AG04449 (cell line): Measurements from ENCODE around the gene POLR1B.

Experiments
- CTCF ChIA-PET: fragments of 350-600 bp; formaldehyde crosslinking; extraction: SDS; loops from one replicate; lab custom pipeline; 2021; ENCODE audit warnings: antibody characterized with exemption; lab: Yijun Ruan, JAX
- POLR2A ChIA-PET: fragments of 400-600, 350-600 bp; formaldehyde crosslinking; extraction: SDS; loops from one replicate; lab custom pipeline; 2020; ENCODE audit warnings: antibody characterized with exemption, inconsistent platforms; lab: Yijun Ruan, JAX
- DNase-seq: peaks from one replicate; pipeline ENCODE4 v3.0.0-alpha.2; 2010; ENCODE audit warnings: low read depth, low spot score
- H3K4me3 ChIP-seq: 2 replicates; pipeline ENCODE4 v1.5.1; 2011; ENCODE audit warnings: low read depth, mild to moderate bottlenecking, control low read depth, low read length
- CTCF ChIP-seq: IDR thresholded peaks from one replicate; pipeline ENCODE4 v1.5.1; 2011; ENCODE audit warnings: mild to moderate bottlenecking, moderate library complexity, low read length, control low read depth, inconsistent platforms; ENCODE audit not compliant: insufficient read depth; ENCODE audit errors: missing control alignments

Gene POLR1B

GRCh38 chr2:112600634-112601033, 58.4 kb downstream of the POLR1B start:
- no peak for TF ChIP-seq CTCF
- no peak overlapping the region for H3K4me3 ChIP-seq
- DNase-seq = no peak
- ChIA-PET POLR2A (no interaction called here), CTCF (interaction anchor here (0.7 to 18.8 kb wide), 42 partner anchors 9 to 358 kb away, joined by 3 to 410 read pairs (median 7); partner anchors contain the start of genes CHCHD5, NT5DC4 and SLC20A1)

DNA sequence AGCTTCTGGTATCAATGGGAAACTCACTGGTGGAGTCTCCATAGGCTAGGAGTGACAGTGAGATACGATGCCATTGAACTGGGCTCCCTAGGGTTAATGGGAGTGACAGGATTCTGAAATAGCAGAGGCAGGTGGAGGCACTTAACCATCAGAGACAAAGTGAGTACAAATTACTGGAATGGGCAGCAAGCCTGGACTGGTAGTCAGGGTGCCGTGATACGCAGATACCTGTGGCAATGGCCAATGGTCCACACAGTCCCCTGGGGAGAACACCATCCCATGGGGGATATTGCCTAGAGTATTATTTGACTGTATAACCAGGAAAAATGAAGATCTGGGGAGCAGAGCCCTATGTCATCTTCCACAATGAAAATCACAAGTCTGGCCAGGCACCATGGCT, 59.5 kb downstream of the POLR1B start:
- POLR2A ChIA-PET = no interaction called here
- TF ChIP-seq CTCF = no peak
- DNase-seq = no peak
- H3K4me3 ChIP-seq = no peak overlapping the region
- CTCF ChIA-PET = interaction anchor here (1.0 to 18.8 kb wide), 8 partner anchors 13 to 353 kb away, joined by 3 to 410 read pairs (median 28); partner anchors contain the start of genes CHCHD5 and NT5DC4

- ChIA-PET CTCF (interaction anchor here (1.6 to 18.8 kb wide), 5 partner anchors 17 to 124 kb away, joined by 4 to 410 read pairs (median 58); partner anchors contain the start of genes CHCHD5 and NT5DC4), POLR2A (no interaction called here)
- no peak overlapping the region for H3K4me3 ChIP-seq
- no peak for DNase-seq
- no peak for TF ChIP-seq CTCF
Measured at GRCh38 chr2:112602917-112603316, 60.7 kb downstream of the POLR1B start.

DNA sequence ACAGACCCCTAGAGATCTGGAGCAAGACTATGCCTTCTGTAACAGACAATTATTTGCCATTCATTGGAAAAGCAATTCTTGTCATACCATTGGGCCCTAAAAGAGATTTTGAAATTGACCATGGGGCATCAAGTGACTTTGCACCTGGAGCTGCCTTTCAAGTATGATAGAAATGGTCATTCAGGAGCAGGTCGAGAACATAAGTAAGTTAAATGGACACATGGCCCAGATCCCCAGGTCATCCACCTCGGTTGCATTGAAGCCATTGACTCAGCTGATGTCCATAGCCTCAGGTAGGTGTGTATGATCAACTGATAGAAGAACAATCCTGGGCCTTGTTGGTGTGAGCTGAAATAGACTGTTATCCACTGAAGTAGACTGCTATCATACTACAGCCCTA, 61.5 kb downstream of the POLR1B start:
- TF ChIP-seq CTCF = no peak
- no peak overlapping the region for H3K4me3 ChIP-seq
- POLR2A ChIA-PET = no interaction called here
- DNase-seq = no peak
- CTCF ChIA-PET = interaction anchor here (0.8 to 18.8 kb wide), 7 partner anchors 15 to 145 kb away, joined by 3 to 410 read pairs (median 5); partner anchors contain the start of genes CHCHD5 and NT5DC4

DNA sequence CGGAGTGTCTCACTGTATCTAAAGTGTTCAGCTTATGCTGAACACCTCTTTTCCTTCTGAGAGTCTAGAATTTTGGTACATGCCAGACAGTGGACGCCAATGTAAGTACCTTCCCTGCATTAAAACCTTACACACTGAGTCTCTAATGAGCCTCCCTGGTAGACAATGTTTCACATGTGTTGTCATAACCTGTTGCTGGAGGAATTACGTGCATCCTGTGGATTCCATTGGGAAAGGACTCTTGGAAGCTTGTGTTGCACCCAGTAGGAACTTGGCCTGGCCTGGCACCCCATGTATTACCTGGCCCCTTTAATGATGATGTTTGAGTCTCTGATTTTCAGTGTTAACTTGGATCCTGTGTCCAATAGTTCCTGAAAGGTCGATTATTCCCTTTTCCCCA, 62.7 kb downstream of the POLR1B start:
- H3K4me3 ChIP-seq = no peak overlapping the region
- no peak for DNase-seq
- POLR2A ChIA-PET = no interaction called here
- TF ChIP-seq CTCF = no peak
- CTCF ChIA-PET = interaction anchor here (0.8 to 18.8 kb wide), 7 partner anchors 14 to 122 kb away, joined by 3 to 410 read pairs (median 5); partner anchors contain the start of genes CHCHD5 and NT5DC4

DNA sequence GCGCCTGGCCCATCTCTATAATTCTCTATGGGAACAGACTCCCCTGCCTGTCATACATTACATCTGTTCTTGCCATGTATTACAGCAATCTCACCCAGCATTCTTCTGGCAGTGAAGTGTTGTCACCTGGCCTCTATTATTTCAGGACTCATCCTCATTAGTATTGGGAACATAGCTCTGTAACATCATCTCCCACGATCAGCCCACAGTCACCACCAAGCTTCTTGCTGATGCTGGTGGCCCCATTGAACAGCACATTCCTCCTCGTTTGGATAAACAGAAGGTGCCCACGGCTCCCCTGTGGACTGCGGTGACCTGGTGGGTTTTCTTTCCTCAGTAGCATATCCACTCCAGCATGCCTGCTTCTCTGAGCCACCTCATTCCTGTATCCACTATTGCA, 63.7 kb downstream of the POLR1B start:
- ChIA-PET CTCF (interaction anchor here (1.2 to 18.8 kb wide), 4 partner anchors 20 to 123 kb away, joined by 3 to 410 read pairs (median 61); partner anchors contain the start of genes CHCHD5 and NT5DC4), POLR2A (no interaction called here)
- no peak for TF ChIP-seq CTCF
- no peak for DNase-seq
- H3K4me3 ChIP-seq = no peak overlapping the region
